Tibial nerve (tissue), 3 donors: Measurements from ENCODE around the gene F7.

ENCODE experiments used
- POLR2A ChIP-seq, 2 donors: fragments of 450-650 bp; IDR thresholded peaks; one replicate each; pipeline ENCODE4 v1.6.1; 2017; ENCODE audit warnings: antibody characterized with exemption in 2 of 2, mild to moderate bottlenecking in 2 of 2, moderate library complexity in 2 of 2
- TF ChIP-seq, protein P1 (sequence below), 5 experiments: fragments of 200-600 bp in 3 of 5; fragments of 450-650 bp in 2 of 5; sonication (generic) in 3 of 5; IDR thresholded peaks; one replicate each; pipeline ENCODE4 v1.5.1; 2016 to 2019; ENCODE audit warnings: antibody characterized with exemption in 5 of 5, mild to moderate bottlenecking in 3 of 5, moderate library complexity in 2 of 5

DNA sequence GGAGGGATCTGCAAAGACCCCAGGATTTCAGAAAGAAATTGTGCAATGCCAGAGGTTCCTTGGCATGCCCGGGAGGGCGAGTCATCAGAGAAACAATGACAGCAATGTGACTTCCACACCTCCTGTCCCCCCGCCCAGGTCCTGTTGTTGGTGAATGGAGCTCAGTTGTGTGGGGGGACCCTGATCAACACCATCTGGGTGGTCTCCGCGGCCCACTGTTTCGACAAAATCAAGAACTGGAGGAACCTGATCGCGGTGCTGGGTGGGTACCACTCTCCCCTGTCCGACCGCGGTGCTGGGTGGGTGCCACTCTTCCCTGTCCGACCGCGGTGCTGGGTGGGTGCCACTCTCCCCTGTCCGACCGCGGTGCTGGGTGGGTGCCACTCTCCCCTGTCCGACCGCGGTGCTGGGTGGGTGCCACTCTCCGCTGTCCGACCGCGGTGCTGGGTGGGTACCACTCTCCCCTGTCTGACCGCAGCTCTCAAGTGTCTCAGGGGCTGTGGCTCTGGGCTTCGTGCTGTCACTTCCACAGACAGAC is 11.8 kb downstream of the F7 start:
- TF ChIP-seq, protein P1, sequence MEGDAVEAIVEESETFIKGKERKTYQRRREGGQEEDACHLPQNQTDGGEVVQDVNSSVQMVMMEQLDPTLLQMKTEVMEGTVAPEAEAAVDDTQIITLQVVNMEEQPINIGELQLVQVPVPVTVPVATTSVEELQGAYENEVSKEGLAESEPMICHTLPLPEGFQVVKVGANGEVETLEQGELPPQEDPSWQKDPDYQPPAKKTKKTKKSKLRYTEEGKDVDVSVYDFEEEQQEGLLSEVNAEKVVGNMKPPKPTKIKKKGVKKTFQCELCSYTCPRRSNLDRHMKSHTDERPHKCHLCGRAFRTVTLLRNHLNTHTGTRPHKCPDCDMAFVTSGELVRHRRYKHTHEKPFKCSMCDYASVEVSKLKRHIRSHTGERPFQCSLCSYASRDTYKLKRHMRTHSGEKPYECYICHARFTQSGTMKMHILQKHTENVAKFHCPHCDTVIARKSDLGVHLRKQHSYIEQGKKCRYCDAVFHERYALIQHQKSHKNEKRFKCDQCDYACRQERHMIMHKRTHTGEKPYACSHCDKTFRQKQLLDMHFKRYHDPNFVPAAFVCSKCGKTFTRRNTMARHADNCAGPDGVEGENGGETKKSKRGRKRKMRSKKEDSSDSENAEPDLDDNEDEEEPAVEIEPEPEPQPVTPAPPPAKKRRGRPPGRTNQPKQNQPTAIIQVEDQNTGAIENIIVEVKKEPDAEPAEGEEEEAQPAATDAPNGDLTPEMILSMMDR (IDR thresholded peaks at IDR 0.05), result no peak
- no peak for TF ChIP-seq POLR2A (IDR thresholded peaks at IDR 0.05)
